ENCODE data around the gene PHC2.

PHC2 gene

GRCh38 chr1:33424205-33424604 lies 6.7 kb downstream of the PHC2 start:
- DNase-seq (ENCODE audit: low read depth, low spot score): peak; percentile 74

- peak; percentile 28 for DNase-seq (ENCODE audit: low read depth, low spot score)
Measured at GRCh38 chr1:33420870-33421775, 9.8 kb downstream of the PHC2 start.

- no peak for DNase-seq (ENCODE audit: low read depth, low spot score)
Measured at GRCh38 chr1:33418811-33419210, 12.1 kb downstream of the PHC2 start.

- no peak for DNase-seq (ENCODE audit: low read depth, low spot score)
Measured at GRCh38 chr1:33414879-33415278, 16.0 kb downstream of the PHC2 start.

GRCh38 chr1:33410091-33410701 lies 20.7 kb downstream of the PHC2 start:
- DNase-seq (ENCODE audit: low read depth, low spot score): peak; percentile 79

GRCh38 chr1:33408093-33408436 lies 22.8 kb downstream of the PHC2 start:
- DNase-seq (ENCODE audit: low read depth, low spot score): no peak

GRCh38 chr1:33407352-33408092 lies 23.4 kb downstream of the PHC2 start:
- DNase-seq (ENCODE audit: low read depth, low spot score): no peak

GRCh38 chr1:33402206-33402605 lies 28.7 kb downstream of the PHC2 start:
- DNase-seq (ENCODE audit: low read depth, low spot score): no peak

GRCh38 chr1:33401471-33401870 lies 29.4 kb downstream of the PHC2 start:
- no peak for DNase-seq (ENCODE audit: low read depth, low spot score)

GRCh38 chr1:33400153-33400911 lies 30.6 kb downstream of the PHC2 start:
- no peak for DNase-seq (ENCODE audit: low read depth, low spot score)

GRCh38 chr1:33399375-33399774 lies 31.5 kb downstream of the PHC2 start:
- no peak for DNase-seq (ENCODE audit: low read depth, low spot score)

- DNase-seq (ENCODE audit: low read depth, low spot score): no peak
Measured at GRCh38 chr1:33397994-33398393, 32.9 kb downstream of the PHC2 start.

GRCh38 chr1:33397125-33397506 lies 33.8 kb downstream of the PHC2 start:
- DNase-seq (ENCODE audit: low read depth, low spot score): no peak

- no peak for DNase-seq (ENCODE audit: low read depth, low spot score)
Measured at GRCh38 chr1:33396188-33397124, 34.4 kb downstream of the PHC2 start.

GRCh38 chr1:33394770-33395169 lies 36.1 kb downstream of the PHC2 start:
- DNase-seq (ENCODE audit: low read depth, low spot score): no peak

GRCh38 chr1:33393991-33394390 lies 36.9 kb downstream of the PHC2 start:
- DNase-seq (ENCODE audit: low read depth, low spot score): no peak

- DNase-seq (ENCODE audit: low read depth, low spot score): no peak
Measured at GRCh38 chr1:33393524-33393923, 37.4 kb downstream of the PHC2 start.

GRCh38 chr1:33392639-33393038 lies 38.3 kb downstream of the PHC2 start:
- no peak for DNase-seq (ENCODE audit: low read depth, low spot score)

GRCh38 chr1:33392206-33392605 lies 38.7 kb downstream of the PHC2 start:
- no peak for DNase-seq (ENCODE audit: low read depth, low spot score)

GRCh38 chr1:33391343-33392078 lies 39.4 kb downstream of the PHC2 start:
- no peak for DNase-seq (ENCODE audit: low read depth, low spot score)

All from astrocyte of the hippocampus (primary cell).